IMR-90 (cell line): ENCODE measurements around the gene CA12. TPM values are rescaled to one million over a fixed set of nuclear protein-coding genes. Genes with fewer than 3 reads are reported as not detected.
A peak's percentile ranks its signal among the peaks of the same experiment; 100 is the strongest.

Experiments
- ATAC-seq: fragments of 200-7000 bp; cut with Tn5 transposase; 2 replicates; pipeline ENCODE4 v1.9.1; 2020; ENCODE audit warnings: low read depth, mild to moderate bottlenecking, moderate library complexity
- Bru-seq: library from RNA; stranded (reverse); fragments of 400-500 nt; gene quantifications from one replicate; lab custom pipeline; 2021; lab: Mats Ljungman, UMichigan
- BruChase-seq, 2 experiments: library from RNA; stranded (reverse); fragments of 400-500 nt; gene quantifications; one replicate each; lab custom pipeline; 2021; lab: Mats Ljungman, UMichigan
- BruUV-seq: library from RNA; stranded (reverse); fragments of 400-500 nt; replicated peaks from 2 replicates; lab custom pipeline; 2021; lab: Mats Ljungman, UMichigan
- CTCF ChIA-PET: fragments of 300-600 bp; formaldehyde crosslinking; extraction: SDS; loops from one replicate; lab custom pipeline; 2021; ENCODE audit warnings: antibody characterized with exemption; lab: Yijun Ruan, JAX
- POLR2A ChIA-PET: fragments of 300-600 bp; sonication (Branson Sonifier 250); formaldehyde crosslinking; loops from one replicate; lab custom pipeline; 2022; ENCODE audit warnings: antibody characterized with exemption; ENCODE audit not compliant: unreplicated experiment; lab: Charles Lee
- DNase-seq: peaks from one replicate; pipeline ENCODE4 v3.0.0; 2013
- H2AFZ ChIP-seq: replicated peaks from 2 replicates; pipeline ENCODE3; 2013; ENCODE audit warnings: low read length, mild to moderate bottlenecking; ENCODE audit not compliant: poor library complexity
- H2AK5ac ChIP-seq: 2 replicates; pipeline ENCODE4 v1.6.1; 2013; ENCODE audit warnings: low read depth, low read length, inconsistent platforms
- H2AK9ac ChIP-seq: replicated peaks from 2 replicates; pipeline ENCODE3; 2013; ENCODE audit warnings: mild to moderate bottlenecking, low read depth, low read length, moderate library complexity; ENCODE audit not compliant: poor library complexity
- H2BK120ac ChIP-seq: 2 replicates; pipeline ENCODE4 v1.6.1; 2013; ENCODE audit warnings: low read depth, low read length, inconsistent platforms
- H2BK15ac ChIP-seq: 3 replicates; pipeline ENCODE4 v1.6.1; 2013; ENCODE audit warnings: low read depth, low read length, inconsistent platforms
- H2BK20ac ChIP-seq: 2 replicates; pipeline ENCODE4 v1.6.1; 2013; ENCODE audit warnings: low read depth, mild to moderate bottlenecking, inconsistent platforms, low read length, moderate library complexity
- H2BK5ac ChIP-seq: 2 replicates; pipeline ENCODE4 v1.6.1; 2013; ENCODE audit warnings: mild to moderate bottlenecking, low read depth, low read length, inconsistent platforms; ENCODE audit not compliant: poor library complexity, severe bottlenecking
- H3K14ac ChIP-seq: replicated peaks from 2 replicates; pipeline ENCODE4 v1.6.1; 2013; ENCODE audit warnings: low read depth, low read length, inconsistent platforms
- H3K18ac ChIP-seq: 2 replicates; pipeline ENCODE4 v1.6.1; 2013; ENCODE audit warnings: low read depth, low read length, control low read depth
- H3K23ac ChIP-seq: 2 replicates; pipeline ENCODE4 v1.6.1; 2013; ENCODE audit warnings: low read depth, low read length, inconsistent platforms
- H3K27ac ChIP-seq: 2 replicates; pipeline ENCODE4 v1.5.1; 2013; ENCODE audit warnings: mild to moderate bottlenecking, control low read depth, low read length; ENCODE audit not compliant: insufficient read depth
- H3K27me3 ChIP-seq: 2 replicates; pipeline ENCODE4 v1.6.1; 2013; ENCODE audit warnings: low read length; ENCODE audit not compliant: control insufficient read depth, insufficient read depth
- H3K36me3 ChIP-seq: 2 replicates; pipeline ENCODE4 v1.6.1; 2013; ENCODE audit warnings: low read length, mixed read lengths; ENCODE audit not compliant: control insufficient read depth, insufficient read depth
- H3K4ac ChIP-seq: 2 replicates; pipeline ENCODE4 v1.6.1; 2013; ENCODE audit warnings: low read depth, low read length, inconsistent platforms
- H3K4me1 ChIP-seq: 2 replicates; pipeline ENCODE4 v1.6.1; 2013; ENCODE audit warnings: low read length, mixed read lengths; ENCODE audit not compliant: control insufficient read depth, insufficient read depth
- H3K4me2 ChIP-seq: 2 replicates; pipeline ENCODE4 v1.6.1; 2013; ENCODE audit warnings: low read depth, mild to moderate bottlenecking, control low read depth, low read length, moderate library complexity
- H3K4me3 ChIP-seq: 2 replicates; pipeline ENCODE4 v1.5.1; 2013; ENCODE audit warnings: low read depth, mild to moderate bottlenecking, control low read depth, low read length, moderate library complexity; ENCODE audit not compliant: insufficient read depth
- H3K56ac ChIP-seq: 2 replicates; pipeline ENCODE4 v1.6.1; 2013; ENCODE audit warnings: low read length, inconsistent platforms; ENCODE audit not compliant: insufficient read depth; ENCODE audit errors: extremely low read depth
- H3K79me1 ChIP-seq, 2 experiments: 2 replicates each; pipeline ENCODE4 v1.6.1; 2013; ENCODE audit warnings: low read length in 2 of 2, inconsistent platforms in 1 of 2, low read depth in 1 of 2
- H3K9ac ChIP-seq: 2 replicates; pipeline ENCODE4 v1.6.1; 2013; ENCODE audit warnings: low read depth, low read length, control low read depth
- H3K9me1 ChIP-seq: 2 replicates; pipeline ENCODE4 v1.6.1; 2013; ENCODE audit warnings: low read length, inconsistent platforms; ENCODE audit not compliant: insufficient read depth
- H3K9me3 ChIP-seq: 2 replicates; pipeline ENCODE4 v1.6.1; 2013; ENCODE audit warnings: low read length; ENCODE audit not compliant: control insufficient read depth, insufficient read depth
- H4K20me1 ChIP-seq: 2 replicates; pipeline ENCODE4 v1.6.1; 2013; ENCODE audit warnings: low read length, inconsistent platforms; ENCODE audit not compliant: insufficient read depth
- H4K5ac ChIP-seq: 2 replicates; pipeline ENCODE4 v1.6.1; 2013; ENCODE audit warnings: mild to moderate bottlenecking, low read depth, low read length, control low read depth
- H4K8ac ChIP-seq, 2 experiments: 2 replicates each; pipeline ENCODE4 v1.6.1; 2013; ENCODE audit warnings: low read depth in 2 of 2, low read length in 2 of 2, control low read depth in 1 of 2, inconsistent platforms in 1 of 2
- H4K91ac ChIP-seq: 2 replicates; pipeline ENCODE4 v1.6.1; 2013; ENCODE audit warnings: low read depth, low read length, inconsistent platforms; ENCODE audit not compliant: insufficient read depth
- BHLHE40 ChIP-seq: fragments of 150-350 bp; IDR thresholded peaks from 2 replicates; pipeline ENCODE4 v1.6.1; 2016; ENCODE audit warnings: mild to moderate bottlenecking, low read depth, low read length
- CEBPB ChIP-seq: IDR thresholded peaks from 2 replicates; pipeline ENCODE4 v1.6.1; 2012; ENCODE audit warnings: low read depth, low read length, improper control_type of control experiment
- MAZ ChIP-seq: IDR thresholded peaks from 2 replicates; pipeline ENCODE4 v1.6.1; 2012; ENCODE audit warnings: low read depth, mild to moderate bottlenecking, low read length, improper control_type of control experiment, moderate library complexity, borderline replicate concordance
- MXI1 ChIP-seq: IDR thresholded peaks from 2 replicates; pipeline ENCODE4 v1.6.1; 2012; ENCODE audit warnings: low read depth, mild to moderate bottlenecking, low read length, moderate library complexity, borderline replicate concordance
- POLR2A ChIP-seq: IDR thresholded peaks from 2 replicates; pipeline ENCODE4 v1.6.1; 2012; ENCODE audit warnings: mild to moderate bottlenecking, low read depth, low read length
- WGBS, 2 experiments: methylation state at CpG; one replicate each; pipeline versions ENCODE4 v1.1.5 to v1.1.7; 2013; ENCODE audit warnings: missing lambda C conversion rate in 2 of 2; ENCODE audit not compliant: insufficient read length in 1 of 2; ENCODE audit errors: extremely low coverage in 2 of 2; 5-methylcytosine and 5-hydroxymethylcytosine counted together
- dilution Hi-C: fragments of 300-500 bp; cut with HindIII; formaldehyde crosslinking; loops from one replicate; pipeline ENCODE4 v1.14.3; 2018; ENCODE audit warnings: low sequenced_read_pairs; ENCODE audit not compliant: unreplicated experiment
- in situ Hi-C: fragments of 300-500 bp; cut with MboI; formaldehyde crosslinking; loops from 3 replicates; pipeline ENCODE4 v1.14.3; 2019; ENCODE audit warnings: low sequenced_read_pairs, inconsistent platforms, mixed read lengths
- intact Hi-C: fragments of 100-400 bp; cut with micrococcal nuclease; formaldehyde crosslinking; loops from 2 replicates; pipeline ENCODE4 v1.10.0; 2022
- long read RNA-seq: library from polyadenylated mRNA; unstranded; transcript quantifications from one replicate; pipeline ENCODE4 v2.0.0, GENCODE V29; 2021; ENCODE audit not compliant: unreplicated experiment
- polyA plus RNA-seq, 3 experiments: library from polyadenylated mRNA; depleted of rRNA; stranded (reverse); fragments of >200 nt; gene quantifications; 2 replicates each; pipeline ENCODE4 v1.2.3, GENCODE V29; 2012; ENCODE audit warnings: low replicate concordance in 1 of 3
- total RNA-seq: library from RNA; depleted of rRNA; stranded (reverse); fragments of >200 nt; gene quantifications from 2 replicates; pipeline ENCODE4 v1.2.3, GENCODE V29; 2012; rRNA removed

CA12 gene
- 33.7 and 36.4 TPM in 2 replicates for total RNA-seq
- polyA plus RNA-seq (2012; rRNA removed): 52.6 and 55.2 TPM in 2 replicates
- 26.4 and 51.5 TPM in 2 replicates for polyA plus RNA-seq (2012; cell fraction: cytosol; rRNA removed)
- polyA plus RNA-seq (2012; cell fraction: nucleus; rRNA removed; ENCODE audit: low replicate concordance): 19.3 and 34.7 TPM in 2 replicates
- Bru-seq, nascent RNA: percentile 38 among the genes with signal in this experiment
- percentile 37 among the genes with signal in this experiment for BruChase-seq, experiment 1, labeled RNA remaining after a 6-hour chase
- BruChase-seq, experiment 2, labeled RNA remaining after a 2-hour chase: percentile 40 among the genes with signal in this experiment
- long read RNA-seq, partial matches to known transcripts: 7 of 16 reads
- long read RNA-seq, other reads (novel, unspliced or antisense): 6 of 16 reads

DNA sequence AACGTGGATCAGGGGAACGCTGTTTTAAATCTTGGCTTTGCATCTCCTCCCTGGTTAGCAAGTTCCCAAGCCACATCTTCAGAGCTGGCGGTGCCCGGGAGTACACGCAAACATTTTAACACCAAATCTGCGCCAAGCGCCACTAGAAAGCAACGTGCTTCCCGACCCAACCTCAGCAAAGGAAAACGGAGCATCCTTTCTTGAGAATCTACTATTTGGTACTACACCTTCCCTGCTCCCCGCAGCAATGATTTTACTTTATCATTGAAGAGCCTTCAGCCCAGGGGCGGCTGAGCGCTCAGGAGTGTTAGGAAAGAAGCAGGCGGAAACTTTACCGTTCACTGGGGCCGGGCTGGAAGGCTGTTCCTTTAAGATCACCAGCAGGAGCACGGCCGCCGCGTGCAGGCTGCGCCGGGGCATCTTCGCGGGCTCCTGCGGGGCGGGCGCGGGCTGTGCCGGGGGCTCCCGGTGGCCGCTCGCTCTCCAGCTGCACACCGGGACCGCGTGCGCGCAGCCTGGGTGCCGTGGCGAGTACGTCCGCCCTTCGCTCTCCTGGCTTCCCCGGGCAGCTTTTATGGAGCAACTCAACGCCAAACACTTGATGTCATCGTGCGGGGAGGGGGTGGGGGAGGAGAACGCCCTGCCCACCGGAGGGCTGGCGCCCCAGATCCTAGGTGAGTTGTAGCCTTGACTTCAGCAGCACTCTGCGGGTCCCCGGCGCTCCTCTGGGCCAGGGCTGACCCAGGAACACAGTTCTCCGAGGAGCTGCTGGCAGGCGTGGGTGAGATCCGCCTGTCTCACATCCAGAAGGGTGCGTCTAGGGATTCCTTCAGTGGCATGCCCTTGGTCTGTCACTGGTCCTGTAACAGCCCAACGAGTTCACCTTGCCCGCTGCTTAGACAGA lies at the start of gene CA12:
TSS of gene CA12 (minus strand) at position 546 of the 904 bp plus-strand sequence. CDS start at position 420, 126 bp downstream.
- H2BK120ac ChIP-seq: peak within 1 kb of the TSS; percentile 68
- H3K9me3 ChIP-seq: 0 out of 2 replicates have a peak, but pooled peaks cover 3% of the 10 kb centered on the region
- H3K9me1 ChIP-seq: no peaks in the 10 kb centered on the region
- H2BK5ac ChIP-seq: peak within 1 kb of the TSS; percentile 1
- in situ Hi-C loops: no loop called here
- BruUV-seq: no TSS peak
- WGBS, 2 experiments: 4% methylated on average over 34 of the region's 58 CpGs; no CpG with 5 or more reads in 1 of the 2 experiments
- H3K79me1 ChIP-seq: 0 out of 4 replicates have a peak, but pooled peaks cover 0 to 3% of the 10 kb centered on the region in 2 experiments
- H2BK20ac ChIP-seq: peak within 1 kb of the TSS; percentile 78
- H3K56ac ChIP-seq: no peak within 1 kb of the TSS; the same call in 1 of the 2 replicates
- peak within 1 kb of the TSS; percentile 39 for H3K18ac ChIP-seq
- peak; percentile 55 for DNase-seq
- ChIA-PET POLR2A (no interaction called here), CTCF (no interaction called here)
- peak; percentile 50; the same call in 1 of the 2 replicates for TF ChIP-seq CEBPB
- TF ChIP-seq BHLHE40: no peak
- TF ChIP-seq MXI1: 0 out of 2 replicates have a peak, but pooled peaks have one; percentile 47
- TF ChIP-seq POLR2A: peak; percentile 25; the same call in 1 of the 2 replicates
- peak; percentile 49; the same call in 1 of the 2 replicates for TF ChIP-seq MAZ
- peak within 1 kb of the TSS; percentile 10; the same call in 1 of the 2 replicates for H4K5ac ChIP-seq
- dilution Hi-C loops: no loop called here
- H2AK5ac ChIP-seq: peak within 1 kb of the TSS; percentile 79
- peak; percentile 77 for ATAC-seq
- peak within 1 kb of the TSS; percentile 85; the same call in 2 of the 3 replicates for H2BK15ac ChIP-seq
- H3K4me2 ChIP-seq: peak within 1 kb of the TSS; percentile 98
- peak within 1 kb of the TSS; percentile 73 for H3K23ac ChIP-seq
- peak within 1 kb of the TSS; percentile 92 for H2AFZ ChIP-seq
- intact Hi-C loops: no loop called here
- H3K4ac ChIP-seq: peak within 1 kb of the TSS; percentile 53
- peaks cover 14% of the 10 kb centered on the region for H3K4me1 ChIP-seq
- peak within 1 kb of the TSS; percentile 63 for H4K91ac ChIP-seq
- peak within 1 kb of the TSS; percentile 54 for H3K4me3 ChIP-seq
- peak within 1 kb of the TSS; percentile 3; the same call in 1 of the 2 replicates for H3K27ac ChIP-seq
- H3K9ac ChIP-seq: peak within 1 kb of the TSS; percentile 71
- H3K14ac ChIP-seq: peak within 1 kb of the TSS; percentile 93
- H4K8ac ChIP-seq: peak within 1 kb of the TSS; percentile 10 to 71; a peak in 3 of 4 replicates
- no peaks in the 10 kb centered on the region for H3K27me3 ChIP-seq
- H3K36me3 ChIP-seq: no peaks in the 10 kb centered on the region
- peak within 1 kb of the TSS; percentile 83 for H2AK9ac ChIP-seq
- no peaks in the 10 kb centered on the region for H4K20me1 ChIP-seq
